GM06990 (cell line): ENCODE measurements around the gene B3GNT3.

ENCODE experiments used
- DNase-seq: peaks from one replicate; pipeline ENCODE4 v3.0.0-alpha.2; 2011; ENCODE audit not compliant: insufficient read length; ENCODE audit errors: extremely low read depth
- H3K27me3 ChIP-seq: replicated peaks from 2 replicates; pipeline ENCODE4 v1.6.0; 2011; ENCODE audit warnings: low read length; ENCODE audit not compliant: control insufficient read depth, insufficient read depth
- H3K36me3 ChIP-seq: 2 replicates; pipeline ENCODE4 v1.5.1; 2011; ENCODE audit warnings: low read length; ENCODE audit not compliant: control insufficient read depth, insufficient read depth
- H3K4me3 ChIP-seq: replicated peaks from 2 replicates; pipeline ENCODE4 v1.5.1; 2011; ENCODE audit warnings: low read depth, mild to moderate bottlenecking, control low read depth, low read length
- TF ChIP-seq, protein P1 (sequence below): IDR thresholded peaks from 2 replicates; pipeline ENCODE4 v1.5.1; 2011; ENCODE audit warnings: low read length, control low read depth, mild to moderate bottlenecking, inconsistent platforms; ENCODE audit not compliant: insufficient read depth, poor library complexity, severe bottlenecking

B3GNT3 gene

DNA sequence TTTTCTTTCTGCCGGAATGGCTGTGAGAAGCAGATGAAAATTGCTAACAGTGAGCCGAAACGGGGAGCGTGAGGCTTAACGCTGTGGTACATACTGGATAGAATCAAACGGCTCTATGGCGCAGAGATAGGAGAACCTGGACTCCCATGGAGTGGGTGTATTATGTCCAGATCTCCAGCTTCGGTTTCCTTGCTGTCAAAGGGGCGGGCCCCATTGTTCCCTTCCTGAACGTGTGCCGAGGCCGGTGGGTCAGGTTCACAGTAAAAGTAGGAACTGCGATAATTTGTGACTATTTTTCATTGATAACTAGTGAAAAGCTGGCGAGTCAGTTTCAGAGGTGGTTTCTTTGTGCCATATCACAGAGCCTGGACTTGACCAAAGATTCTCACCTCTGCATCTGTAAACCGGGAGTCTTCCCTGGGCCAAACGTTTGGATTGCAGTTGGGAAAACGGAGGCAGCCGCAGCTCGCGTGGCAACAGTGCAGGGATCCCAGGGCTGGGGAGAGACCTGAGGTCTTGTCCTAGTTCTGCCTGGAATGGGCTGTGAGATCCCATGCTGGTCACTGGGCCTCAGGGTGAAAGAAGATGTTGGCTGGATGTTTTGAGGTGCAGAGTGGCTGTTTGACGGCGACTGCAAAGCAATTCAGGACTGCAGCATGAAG is 65.5 kb downstream of the B3GNT3 start:
- TF ChIP-seq, protein P1, sequence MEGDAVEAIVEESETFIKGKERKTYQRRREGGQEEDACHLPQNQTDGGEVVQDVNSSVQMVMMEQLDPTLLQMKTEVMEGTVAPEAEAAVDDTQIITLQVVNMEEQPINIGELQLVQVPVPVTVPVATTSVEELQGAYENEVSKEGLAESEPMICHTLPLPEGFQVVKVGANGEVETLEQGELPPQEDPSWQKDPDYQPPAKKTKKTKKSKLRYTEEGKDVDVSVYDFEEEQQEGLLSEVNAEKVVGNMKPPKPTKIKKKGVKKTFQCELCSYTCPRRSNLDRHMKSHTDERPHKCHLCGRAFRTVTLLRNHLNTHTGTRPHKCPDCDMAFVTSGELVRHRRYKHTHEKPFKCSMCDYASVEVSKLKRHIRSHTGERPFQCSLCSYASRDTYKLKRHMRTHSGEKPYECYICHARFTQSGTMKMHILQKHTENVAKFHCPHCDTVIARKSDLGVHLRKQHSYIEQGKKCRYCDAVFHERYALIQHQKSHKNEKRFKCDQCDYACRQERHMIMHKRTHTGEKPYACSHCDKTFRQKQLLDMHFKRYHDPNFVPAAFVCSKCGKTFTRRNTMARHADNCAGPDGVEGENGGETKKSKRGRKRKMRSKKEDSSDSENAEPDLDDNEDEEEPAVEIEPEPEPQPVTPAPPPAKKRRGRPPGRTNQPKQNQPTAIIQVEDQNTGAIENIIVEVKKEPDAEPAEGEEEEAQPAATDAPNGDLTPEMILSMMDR, result no peak
- no peak for DNase-seq
- Histone ChIP-seq H3K27me3 (no peaks in the 10 kb centered on the region), H3K36me3 (peaks cover 36% of the 10 kb centered on the region), H3K4me3 (peak overlapping the region; percentile 98)

DNA sequence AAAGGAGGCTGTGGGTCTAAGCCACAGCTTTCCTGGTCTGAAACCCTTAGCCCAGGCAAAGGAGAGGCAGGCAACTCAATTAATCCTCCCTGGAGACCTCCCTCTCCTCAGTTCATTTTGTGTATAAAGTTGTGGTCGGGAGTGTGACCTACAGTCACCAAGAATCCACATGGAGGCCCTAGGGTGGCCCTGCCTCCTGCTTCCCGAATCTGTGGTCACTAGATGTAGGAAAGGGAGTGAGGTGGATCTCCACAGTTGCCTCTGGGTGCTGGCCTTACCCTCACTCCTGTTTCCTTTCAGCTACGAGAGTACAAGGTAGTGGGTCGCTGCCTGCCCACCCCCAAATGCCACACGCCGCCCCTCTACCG is 66.0 kb downstream of the B3GNT3 start:
- H3K4me3 ChIP-seq, result peak overlapping the region; percentile 98
- peaks cover 36% of the 10 kb centered on the region for H3K36me3 ChIP-seq
- TF ChIP-seq, protein P1, result no peak
- no peaks in the 10 kb centered on the region for H3K27me3 ChIP-seq
- no peak for DNase-seq

DNA sequence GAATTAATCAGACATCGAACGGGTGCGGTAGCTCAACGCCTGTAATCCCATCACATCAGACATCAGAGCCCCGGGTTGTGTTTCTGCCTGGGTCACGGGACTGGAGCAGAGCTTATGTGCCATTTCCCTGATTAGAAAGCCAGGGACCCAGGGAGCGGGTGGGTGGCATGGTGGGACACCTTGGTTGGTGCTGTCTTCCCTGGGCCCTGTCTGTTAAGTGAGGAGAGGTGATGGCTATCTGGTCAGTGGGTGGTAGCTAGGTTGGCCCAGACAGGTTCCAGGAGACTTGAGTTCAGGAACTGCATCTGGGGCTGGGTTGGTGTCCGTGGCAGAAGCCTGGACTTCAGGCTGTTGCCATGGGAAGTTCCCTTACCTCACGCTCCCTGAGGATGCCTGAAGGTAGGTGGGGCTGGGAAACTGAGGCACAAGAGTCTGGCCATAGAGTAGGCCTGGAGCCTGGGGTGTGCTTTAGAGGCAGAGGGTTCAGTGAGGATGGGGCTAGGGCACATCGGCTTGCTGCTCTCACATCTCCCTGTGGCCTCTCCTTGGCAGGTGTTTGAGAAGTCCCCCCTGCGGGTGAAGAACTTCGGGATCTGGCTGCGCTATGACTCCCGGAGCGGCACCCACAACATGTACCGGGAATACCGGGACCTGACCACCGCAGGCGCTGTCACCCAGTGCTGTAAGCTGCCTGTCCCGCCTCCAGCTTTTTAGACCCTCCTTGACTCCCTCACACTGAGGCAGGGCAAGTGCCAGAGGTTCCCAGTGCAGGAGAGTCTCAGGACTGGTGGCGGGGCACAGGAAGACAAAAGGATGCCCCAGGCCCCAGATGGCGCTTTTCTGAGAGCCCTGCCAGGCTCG is 66.8 kb downstream of the B3GNT3 start:
- no peaks in the 10 kb centered on the region for H3K27me3 ChIP-seq
- H3K36me3 ChIP-seq, result peaks cover 36% of the 10 kb centered on the region
- DNase-seq, result no peak
- TF ChIP-seq, protein P1, result no peak
- peak overlapping the region; percentile 98 for H3K4me3 ChIP-seq

- no peak for DNase-seq
- Histone ChIP-seq H3K27me3 (no peaks in the 10 kb centered on the region), H3K36me3 (peaks cover 36% of the 10 kb centered on the region), H3K4me3 (peak overlapping the region; percentile 98)
- TF ChIP-seq, protein P1, result no peak
Measured at GRCh38 chr19:17862711-17863519, 68.0 kb downstream of the B3GNT3 start.
